Neural progenitor cell (in vitro differentiated cells): Measurements from ENCODE around the gene SLC6A18.

Source experiments
- CTCF ChIP-seq: fragments of 200-600 bp; sonication (generic); IDR thresholded peaks from 2 replicates; pipeline ENCODE4 v1.5.1; 2017; ENCODE audit warnings: antibody characterized with exemption, mild to moderate bottlenecking
- EZH2 ChIP-seq: fragments of 200-600 bp; sonication (generic); IDR thresholded peaks from 2 replicates; pipeline ENCODE4 v1.6.1; 2017; ENCODE audit warnings: antibody characterized with exemption, mild to moderate bottlenecking, moderate library complexity
- EZH2phosphoT487 ChIP-seq: fragments of 200-600 bp; sonication (generic); IDR thresholded peaks from 2 replicates; pipeline ENCODE4 v1.6.1; 2017; ENCODE audit warnings: antibody characterized with exemption

GRCh38 chr5:1185629-1186350 is 39.4 kb upstream of the SLC6A18 start:
- no peak for TF ChIP-seq EZH2phosphoT487
- TF ChIP-seq EZH2 = no peak
- TF ChIP-seq CTCF = no peak
